ENCODE measurements around the gene SUFU.
"Not testable (repeated sequence)": the region's sequence is repeated elsewhere in the genome, so short reads cannot be mapped to it uniquely, and the experiment has no call there.

The SUFU gene

GRCh38 chr10:102480396-102480795 lies 23.4 kb upstream of the SUFU start:
- DNase-seq = no peak

- no peak for DNase-seq
These were observed 19.8 kb upstream of the SUFU start for GRCh38 chr10:102484021-102484420.

GRCh38 chr10:102485093-102485784 lies 18.5 kb upstream of the SUFU start:
- DNase-seq = no peak

GRCh38 chr10:102491136-102491535 lies 12.6 kb upstream of the SUFU start:
- DNase-seq = no peak

- no peak for DNase-seq
These were observed 11.3 kb upstream of the SUFU start for GRCh38 chr10:102492344-102492939.

GRCh38 chr10:102492983-102493382 lies 10.8 kb upstream of the SUFU start:
- DNase-seq = no peak

- DNase-seq = no peak
These were observed 10.0 kb upstream of the SUFU start for GRCh38 chr10:102493771-102494170.

- DNase-seq = no peak
These were observed 6.2 kb upstream of the SUFU start for GRCh38 chr10:102497545-102497944.

- DNase-seq = no peak
These were observed 4.4 kb upstream of the SUFU start for GRCh38 chr10:102499356-102499755.

- DNase-seq = not testable (repeated sequence)
These were observed 3.1 kb upstream of the SUFU start for GRCh38 chr10:102500686-102501085.

GRCh38 chr10:102501201-102502028 lies 2.4 kb upstream of the SUFU start:
- no peak for DNase-seq

GRCh38 chr10:102502029-102502336 lies 1.8 kb upstream of the SUFU start:
- peak; percentile 100 for DNase-seq

GRCh38 chr10:102502337-102503151 lies 1.2 kb upstream of the SUFU start, which contains the start of gene ACTR1A:
Gene ACTR1A, minus strand, starts transcription at chr10:102502712. Its CDS starts 65 bp downstream, at chr10:102502647.
- DNase-seq = peak; percentile 100

- peak; percentile 31 for DNase-seq
These were observed 605 bp downstream of the SUFU start for GRCh38 chr10:102504179-102504975.

GRCh38 chr10:102504976-102505300 lies 1.2 kb downstream of the SUFU start:
- DNase-seq = no peak

GRCh38 chr10:102505462-102506115 lies 1.8 kb downstream of the SUFU start:
- DNase-seq = no peak

- DNase-seq = no peak
These were observed 3.7 kb downstream of the SUFU start for GRCh38 chr10:102507521-102507920.

GRCh38 chr10:102508506-102508905 lies 4.7 kb downstream of the SUFU start:
- DNase-seq = no peak

GRCh38 chr10:102509387-102509786 lies 5.6 kb downstream of the SUFU start:
- peak; percentile 62 for DNase-seq

- no peak for DNase-seq
These were observed 8.0 kb downstream of the SUFU start for GRCh38 chr10:102511583-102512274.
